ENCODE results near the gene CFAP100. TPM values are rescaled to one million over a fixed set of nuclear protein-coding genes. Genes with fewer than 3 reads are reported as not detected.

CFAP100 gene
- total RNA-seq, 1 donor from 2014 or later = not detected

DNA sequence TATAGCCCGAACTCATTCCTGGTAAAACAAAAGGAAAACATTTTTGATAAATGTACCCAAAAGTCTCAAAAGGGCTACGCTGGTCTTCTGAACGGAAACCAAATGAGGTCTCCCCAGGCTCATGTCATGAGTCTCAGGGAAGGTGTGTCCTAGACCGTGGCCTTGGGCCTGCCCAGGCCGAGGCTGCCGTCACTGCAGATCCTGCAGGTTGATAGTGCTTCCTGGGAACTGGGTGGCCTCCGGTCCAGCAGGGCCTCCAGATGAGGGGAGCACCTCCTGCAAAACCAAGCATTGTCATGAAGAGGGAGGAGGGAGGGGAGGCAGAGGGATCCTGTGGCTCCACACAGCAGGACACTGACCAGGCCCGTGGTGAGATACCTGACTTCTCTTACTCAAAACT, 43.5 kb downstream of the CFAP100 start:
- H3K4me3 ChIP-seq (ENCODE audit: low read depth, low read length) = no peak overlapping the region
- TF ChIP-seq, protein P1, sequence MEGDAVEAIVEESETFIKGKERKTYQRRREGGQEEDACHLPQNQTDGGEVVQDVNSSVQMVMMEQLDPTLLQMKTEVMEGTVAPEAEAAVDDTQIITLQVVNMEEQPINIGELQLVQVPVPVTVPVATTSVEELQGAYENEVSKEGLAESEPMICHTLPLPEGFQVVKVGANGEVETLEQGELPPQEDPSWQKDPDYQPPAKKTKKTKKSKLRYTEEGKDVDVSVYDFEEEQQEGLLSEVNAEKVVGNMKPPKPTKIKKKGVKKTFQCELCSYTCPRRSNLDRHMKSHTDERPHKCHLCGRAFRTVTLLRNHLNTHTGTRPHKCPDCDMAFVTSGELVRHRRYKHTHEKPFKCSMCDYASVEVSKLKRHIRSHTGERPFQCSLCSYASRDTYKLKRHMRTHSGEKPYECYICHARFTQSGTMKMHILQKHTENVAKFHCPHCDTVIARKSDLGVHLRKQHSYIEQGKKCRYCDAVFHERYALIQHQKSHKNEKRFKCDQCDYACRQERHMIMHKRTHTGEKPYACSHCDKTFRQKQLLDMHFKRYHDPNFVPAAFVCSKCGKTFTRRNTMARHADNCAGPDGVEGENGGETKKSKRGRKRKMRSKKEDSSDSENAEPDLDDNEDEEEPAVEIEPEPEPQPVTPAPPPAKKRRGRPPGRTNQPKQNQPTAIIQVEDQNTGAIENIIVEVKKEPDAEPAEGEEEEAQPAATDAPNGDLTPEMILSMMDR (conservative IDR thresholded peaks at IDR 0.05; ENCODE audit: low read depth, low read length) = no peak
- DNase-seq (ENCODE audit: low read depth) = no peak

DNA sequence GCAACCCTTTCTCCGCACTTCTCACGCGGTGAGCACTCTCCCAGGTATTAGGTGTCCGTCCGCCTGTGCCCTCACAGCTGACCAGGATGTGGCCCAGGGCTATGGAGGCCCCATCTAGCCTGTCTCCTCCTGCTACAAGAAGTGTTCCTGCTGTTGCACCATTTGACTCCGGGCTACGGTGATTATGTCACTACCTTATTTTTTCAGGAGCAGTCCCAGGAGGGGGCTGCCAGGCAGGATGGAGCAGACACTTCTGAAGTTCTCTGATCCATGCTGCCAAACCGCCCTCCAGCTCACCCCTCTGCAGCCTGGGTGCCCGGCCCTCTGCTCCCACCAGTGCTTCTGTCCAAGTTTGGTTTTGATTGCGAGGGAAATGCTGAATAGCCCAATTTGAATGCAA, 44.0 kb downstream of the CFAP100 start:
- H3K4me3 ChIP-seq (ENCODE audit: low read depth, low read length) = no peak overlapping the region
- no peak for DNase-seq (ENCODE audit: low read depth)
- TF ChIP-seq, protein P1 (conservative IDR thresholded peaks at IDR 0.05; ENCODE audit: low read depth, low read length) = no peak

GRCh38 chr3:126439346-126439967, 44.7 kb downstream of the CFAP100 start:
- H3K4me3 ChIP-seq (ENCODE audit: low read depth, low read length) = no peak overlapping the region
- no peak for DNase-seq (ENCODE audit: low read depth)
- TF ChIP-seq, protein P1 (conservative IDR thresholded peaks at IDR 0.05; ENCODE audit: low read depth, low read length) = no peak

- TF ChIP-seq, protein P1 (conservative IDR thresholded peaks at IDR 0.05; ENCODE audit: low read depth, low read length) = no peak
- H3K4me3 ChIP-seq (ENCODE audit: low read depth, low read length) = no peak overlapping the region
- no peak for DNase-seq (ENCODE audit: low read depth)
These were observed 45.4 kb downstream of the CFAP100 start for GRCh38 chr3:126439968-126440708.

DNA sequence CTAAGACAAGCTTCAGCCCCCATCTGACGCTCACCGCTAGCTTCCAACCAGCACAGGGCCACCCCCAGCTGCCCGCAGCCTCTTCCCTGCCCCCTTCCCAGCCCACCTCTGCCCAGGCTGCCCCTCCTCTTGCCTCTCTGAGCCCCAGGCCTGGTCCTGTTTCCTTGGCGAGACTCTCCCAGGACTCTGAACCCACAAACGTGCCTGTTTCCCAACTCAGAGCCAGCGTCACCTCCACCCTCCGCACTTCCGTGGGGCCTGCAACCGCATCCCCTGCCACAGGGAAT, 45.9 kb downstream of the CFAP100 start:
- no peak for DNase-seq (ENCODE audit: low read depth)
- H3K4me3 ChIP-seq (ENCODE audit: low read depth, low read length) = no peak overlapping the region
- TF ChIP-seq, protein P1 (conservative IDR thresholded peaks at IDR 0.05; ENCODE audit: low read depth, low read length) = no peak

- no peak for DNase-seq (ENCODE audit: low read depth)
- no peak overlapping the region for H3K4me3 ChIP-seq (ENCODE audit: low read depth, low read length)
- TF ChIP-seq, protein P1 (conservative IDR thresholded peaks at IDR 0.05; ENCODE audit: low read depth, low read length) = no peak
These were observed 46.7 kb downstream of the CFAP100 start for GRCh38 chr3:126441256-126441880.

Data from epithelial cell of proximal tubule (primary cell).